Neural cell (in vitro differentiated cells): ENCODE data around the gene SLC25A11.

Experiments
- CTCF ChIP-seq: fragments of 450-650 bp; IDR thresholded peaks from 2 replicates; pipeline ENCODE4 v1.5.1; 2014; ENCODE audit warnings: antibody characterized with exemption, mild to moderate bottlenecking, moderate library complexity; ENCODE audit not compliant: poor library complexity, severe bottlenecking
- EP300 ChIP-seq: fragments of 450-650 bp; conservative IDR thresholded peaks from 2 replicates; pipeline ENCODE4 v1.6.1; 2014; ENCODE audit warnings: antibody characterized with exemption, mild to moderate bottlenecking, moderate library complexity; ENCODE audit not compliant: poor library complexity, severe bottlenecking
- EZH2 ChIP-seq: fragments of 200-600, 300-800 bp; shearing (Covaris generic), sonication (generic); IDR thresholded peaks from 2 replicates; pipeline ENCODE4 v1.6.1; 2014; ENCODE audit warnings: antibody characterized with exemption, low read length, borderline replicate concordance, mild to moderate bottlenecking; ENCODE audit not compliant: insufficient read depth, poor library complexity, severe bottlenecking
- SMC3 ChIP-seq: fragments of 450-650 bp; conservative IDR thresholded peaks from 2 replicates; pipeline ENCODE4 v1.6.1; 2014; ENCODE audit warnings: antibody characterized with exemption, mild to moderate bottlenecking, moderate library complexity; ENCODE audit not compliant: poor library complexity
- TAF1 ChIP-seq: IDR thresholded peaks from 2 replicates; pipeline ENCODE4 v1.6.1; 2012; ENCODE audit warnings: low read depth

- TF ChIP-seq CTCF (no peak), EZH2 (no peak), TAF1 (no peak), EP300 (no peak), SMC3 (no peak)
Measured at GRCh38 chr17:4931963-4932362, 7.9 kb downstream of the SLC25A11 start, which contains the start of gene GP1BA.
